HG03565 (cell line): ENCODE measurements around the gene PDK2.

Experiments used
- ATAC-seq: cut with Tn5 transposase; IDR thresholded peaks from one replicate; pipeline ENCODE4 v1.9.1; 2021; ENCODE audit warnings: mild to moderate bottlenecking, moderate library complexity; ENCODE audit not compliant: unreplicated experiment

PDK2 gene

DNA sequence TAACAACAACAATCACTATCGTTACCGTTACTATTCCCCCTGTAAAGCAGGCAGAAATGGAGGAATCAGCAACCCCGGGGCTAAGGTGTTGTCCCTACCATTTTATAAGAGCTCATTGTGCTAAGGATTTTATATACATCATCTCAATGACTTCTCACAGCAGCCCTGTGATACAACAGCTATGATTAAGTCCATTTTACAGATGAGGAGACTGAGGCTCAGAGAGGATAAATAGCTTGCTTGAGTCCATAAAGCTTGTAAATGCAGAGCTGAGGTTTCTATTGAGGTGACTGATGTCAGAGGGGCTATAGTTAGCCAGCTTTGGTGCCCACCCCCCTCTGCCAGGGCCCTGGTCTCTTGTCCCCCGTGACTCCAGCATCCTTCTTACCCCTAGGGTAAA is 16.7 kb upstream of the PDK2 start:
- no peak for ATAC-seq

DNA sequence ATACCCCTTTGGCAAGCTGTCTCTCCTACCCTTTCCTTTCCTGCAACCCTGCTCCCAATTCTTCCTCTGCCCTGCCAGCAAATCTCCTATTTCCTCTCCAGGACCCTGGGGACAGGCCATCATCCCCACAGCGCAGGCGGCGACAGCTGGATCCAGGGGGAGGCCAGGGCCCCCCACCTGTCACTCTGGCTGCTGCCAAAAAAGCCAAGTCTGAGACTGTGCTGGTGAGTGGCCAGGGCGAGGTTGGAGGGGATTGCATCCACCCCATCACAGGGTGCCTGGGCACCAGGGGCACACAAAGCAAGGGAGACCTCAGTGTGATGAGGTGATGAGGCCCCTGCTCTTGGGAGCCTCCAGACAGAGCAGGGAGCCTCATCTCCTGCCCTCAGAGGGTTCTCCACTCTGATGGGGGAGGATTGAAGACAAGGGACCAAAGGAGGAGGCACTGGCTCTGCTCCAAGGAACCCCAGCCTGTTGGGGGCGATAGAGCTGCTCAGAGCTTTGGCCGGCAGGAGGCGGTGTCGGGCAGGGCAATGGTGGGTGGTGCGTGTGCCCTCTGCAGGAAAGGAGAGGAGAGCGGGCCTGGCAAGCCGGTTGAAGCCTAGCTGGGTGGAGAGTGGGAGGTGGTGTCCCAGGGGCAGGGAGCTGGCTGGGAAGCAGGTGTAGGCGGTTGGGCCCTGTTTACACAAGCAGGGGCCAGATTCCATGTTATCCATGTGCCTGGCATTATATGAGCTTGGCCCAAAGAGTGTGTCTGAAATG is 15.6 kb upstream of the PDK2 start:
- ATAC-seq, result no peak

DNA sequence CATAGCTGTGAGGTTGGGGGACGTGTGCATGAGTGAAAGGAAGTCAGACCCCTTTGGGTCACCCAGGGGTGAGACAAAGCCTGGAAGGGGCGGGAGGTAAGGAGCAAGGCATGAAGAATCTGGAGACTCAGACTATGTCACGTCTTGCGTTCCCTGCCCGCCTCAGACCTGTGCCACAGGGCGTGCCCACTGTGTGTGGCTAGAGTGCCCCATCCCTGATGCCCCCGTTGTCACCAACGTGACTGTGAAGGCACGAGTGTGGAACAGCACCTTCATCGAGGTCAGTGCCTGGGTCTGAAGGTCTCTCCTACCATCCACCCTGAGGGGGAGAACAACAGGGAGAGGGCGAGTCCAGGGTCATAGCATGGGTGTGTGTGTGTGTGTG is 15.1 kb upstream of the PDK2 start:
- ATAC-seq, result no peak

DNA sequence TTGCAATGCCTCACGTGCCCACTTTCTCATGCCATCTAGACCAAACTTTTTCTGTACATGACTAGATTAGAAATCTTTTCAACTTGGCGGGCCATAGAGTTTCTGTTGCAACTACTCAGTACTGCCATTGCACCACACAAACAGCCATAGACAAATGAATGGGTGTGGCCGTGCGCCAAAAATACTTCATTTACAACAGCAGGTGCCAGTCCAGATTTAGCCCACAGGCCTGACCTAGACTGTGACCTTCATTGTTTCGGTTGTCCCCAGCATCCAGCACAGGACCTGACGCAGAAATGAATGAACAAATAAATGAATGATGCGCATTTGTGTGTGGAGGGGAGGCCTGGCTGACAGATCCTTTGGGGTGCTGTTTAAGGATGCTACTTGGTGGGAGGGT is 14.3 kb upstream of the PDK2 start:
- ATAC-seq, result no peak

DNA sequence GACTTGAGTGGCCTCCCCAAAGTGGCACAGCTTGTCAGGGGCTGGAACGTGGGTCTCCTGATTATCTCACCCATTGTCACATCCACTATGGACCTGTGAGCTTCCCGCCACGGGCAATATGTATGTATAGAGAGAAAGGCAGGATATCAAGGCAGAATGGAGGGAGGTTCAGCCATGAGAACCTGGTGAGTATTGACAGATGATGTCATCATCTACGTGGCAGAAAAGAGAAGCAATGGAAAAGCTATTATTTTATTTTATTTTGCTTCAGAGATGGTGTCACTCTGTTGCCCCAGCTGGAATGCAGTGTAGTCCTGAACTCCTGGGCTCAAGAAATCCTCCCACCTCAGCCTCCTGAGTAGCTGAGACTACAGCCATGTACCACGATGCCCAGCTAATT is 13.4 kb upstream of the PDK2 start:
- ATAC-seq, result no peak

DNA sequence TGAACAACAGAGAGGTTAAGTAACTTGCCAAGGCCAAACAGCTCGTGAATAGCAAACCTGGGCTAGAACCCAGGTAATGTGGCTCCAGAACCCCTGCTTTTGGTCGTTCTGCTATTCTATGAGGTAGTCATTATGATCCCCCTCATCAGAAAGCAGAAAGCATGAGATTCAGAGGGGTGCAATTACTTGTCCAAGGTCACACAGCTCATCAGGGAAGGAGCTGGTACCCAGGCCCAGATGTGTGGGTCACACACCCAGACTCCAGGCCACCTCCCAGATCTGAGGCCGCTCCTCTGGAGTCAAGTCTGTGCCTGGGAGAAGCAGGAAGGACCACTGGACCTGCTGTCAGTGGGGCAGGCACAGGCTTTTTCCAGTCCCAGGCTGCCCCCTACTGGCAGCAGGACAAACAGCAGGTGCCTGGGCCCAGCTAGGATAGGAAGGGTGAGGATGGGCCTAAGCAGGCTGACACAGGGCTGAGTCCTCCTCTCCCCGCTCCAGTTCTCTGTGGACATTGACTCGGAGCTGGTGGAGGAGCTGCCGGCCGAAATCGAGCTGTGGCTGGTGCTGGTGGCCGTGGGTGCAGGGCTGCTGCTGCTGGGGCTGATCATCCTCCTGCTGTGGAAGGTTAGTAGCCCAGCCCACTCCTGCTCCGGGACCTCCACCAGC is 7.8 kb upstream of the PDK2 start:
- ATAC-seq, result no peak

DNA sequence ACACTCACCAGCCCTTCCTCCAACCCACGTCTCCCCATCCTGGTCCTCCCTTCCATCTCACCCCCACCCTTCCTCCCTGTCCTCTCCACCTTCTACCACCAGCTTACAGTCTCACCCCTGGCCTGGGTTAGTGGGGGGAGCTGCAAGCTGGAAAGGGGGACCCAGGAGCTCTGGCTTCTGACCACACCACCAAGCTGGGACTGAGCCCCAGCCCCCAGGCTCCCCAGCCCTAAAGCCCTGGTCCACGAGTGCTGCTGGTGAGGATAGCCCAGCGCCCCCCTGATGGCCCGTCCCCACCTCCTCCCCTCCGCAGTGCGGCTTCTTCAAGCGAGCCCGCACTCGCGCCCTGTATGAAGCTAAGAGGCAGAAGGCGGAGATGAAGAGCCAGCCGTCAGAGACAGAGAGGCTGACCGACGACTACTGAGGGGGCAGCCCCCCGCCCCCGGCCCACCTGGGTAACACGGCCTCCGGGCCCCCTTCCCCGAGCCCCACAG is 7.2 kb upstream of the PDK2 start:
- ATAC-seq, result no peak

DNA sequence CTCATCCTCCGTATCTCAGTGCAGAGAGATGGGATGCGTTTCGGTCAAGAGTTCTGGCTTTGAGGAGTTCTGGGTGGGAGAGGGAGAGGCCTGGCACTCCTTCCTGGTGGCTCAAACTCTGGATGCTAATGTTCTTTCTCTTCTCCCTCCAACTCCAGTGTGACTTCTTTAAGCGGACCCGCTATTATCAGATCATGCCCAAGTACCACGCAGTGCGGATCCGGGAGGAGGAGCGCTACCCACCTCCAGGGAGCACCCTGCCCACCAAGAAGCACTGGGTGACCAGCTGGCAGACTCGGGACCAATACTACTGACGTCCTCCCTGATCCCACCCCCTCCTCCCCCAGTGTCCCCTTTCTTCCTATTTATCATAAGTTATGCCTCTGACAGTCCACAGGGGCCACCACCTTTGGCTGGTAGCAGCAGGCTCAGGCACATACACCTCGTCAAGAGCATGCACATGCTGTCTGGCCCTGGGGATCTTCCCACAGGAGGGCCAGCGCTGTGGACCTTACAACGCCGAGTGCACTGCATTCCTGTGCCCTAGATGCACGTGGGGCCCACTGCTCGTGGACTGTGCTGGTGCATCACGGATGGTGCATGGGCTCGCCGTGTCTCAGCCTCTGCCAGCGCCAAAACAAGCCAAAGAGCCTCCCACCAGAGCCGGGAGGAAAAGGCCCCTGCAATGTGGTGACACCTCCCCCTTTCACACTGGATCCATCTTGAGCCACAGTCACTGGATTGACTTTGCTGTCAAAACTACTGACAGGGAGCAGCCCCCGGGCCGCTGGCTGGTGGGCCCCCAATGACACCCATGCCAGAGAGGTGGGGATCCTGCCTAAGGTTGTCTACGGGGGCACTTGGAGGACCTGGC is 6.0 kb upstream of the PDK2 start:
- no peak for ATAC-seq

DNA sequence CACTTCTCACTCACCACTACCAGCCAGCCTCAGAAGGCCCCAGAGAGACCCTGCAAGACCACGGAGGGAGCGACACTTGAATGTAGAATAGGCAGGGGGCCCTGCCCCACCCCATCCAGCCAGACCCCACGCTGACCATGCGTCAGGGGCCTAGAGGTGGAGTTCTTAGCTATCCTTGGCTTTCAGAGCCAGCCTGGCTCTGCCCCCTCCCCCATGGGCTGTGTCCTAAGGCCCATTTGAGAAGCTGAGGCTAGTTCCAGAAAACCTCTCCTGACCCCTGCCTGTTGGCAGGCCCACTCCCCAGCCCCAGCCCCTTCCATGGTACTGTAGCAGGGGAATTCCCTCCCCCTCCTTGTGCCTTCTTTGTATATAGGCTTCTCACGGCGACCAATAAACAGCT is 5.1 kb upstream of the PDK2 start:
- ATAC-seq, result no peak

DNA sequence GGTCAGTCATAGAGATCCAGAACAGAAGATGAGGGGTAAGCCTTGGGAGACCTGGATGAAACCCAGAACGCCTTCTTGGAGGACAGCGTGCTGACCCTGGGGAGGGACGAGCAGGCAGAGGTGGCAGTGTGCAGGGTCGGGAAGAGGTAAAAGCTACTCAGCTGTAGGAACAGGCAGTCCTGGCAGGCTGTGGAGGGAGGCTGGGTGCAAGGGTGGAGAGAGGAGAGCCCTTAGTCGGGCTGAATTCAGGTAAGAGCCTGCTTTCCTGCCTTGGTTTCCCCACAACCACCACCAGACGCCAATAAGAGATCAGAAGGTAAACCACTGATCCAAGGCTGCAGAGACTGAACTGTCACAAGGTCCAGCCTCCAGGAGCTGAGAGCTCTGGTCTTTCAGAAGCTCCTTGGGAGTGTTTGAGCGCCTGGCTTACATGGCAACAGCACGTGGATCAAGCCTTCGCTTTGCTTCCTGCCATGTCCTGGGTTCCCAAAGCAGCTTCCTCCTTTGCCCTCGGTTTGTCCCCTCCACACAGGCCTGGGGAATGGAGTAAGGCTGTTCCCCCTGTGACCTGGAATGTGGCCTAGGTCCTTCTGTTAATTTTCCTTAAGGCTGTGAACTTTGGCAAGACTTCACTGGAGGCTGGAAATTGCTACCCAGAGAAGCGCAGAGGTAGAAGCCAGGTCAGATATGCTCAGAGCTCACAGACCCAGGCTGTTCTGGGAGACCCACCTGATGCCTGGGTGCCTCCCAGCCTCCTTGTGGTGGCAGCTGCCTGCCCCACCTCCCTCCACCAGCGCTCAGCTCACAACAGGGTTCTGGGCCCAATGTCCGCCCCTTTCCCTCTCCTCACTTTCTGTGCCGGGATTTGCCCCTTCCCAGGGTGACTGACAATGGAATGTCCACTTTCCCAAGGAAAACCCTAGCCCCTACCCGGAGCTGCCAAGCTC is 3.9 kb upstream of the PDK2 start:
- no peak for ATAC-seq

DNA sequence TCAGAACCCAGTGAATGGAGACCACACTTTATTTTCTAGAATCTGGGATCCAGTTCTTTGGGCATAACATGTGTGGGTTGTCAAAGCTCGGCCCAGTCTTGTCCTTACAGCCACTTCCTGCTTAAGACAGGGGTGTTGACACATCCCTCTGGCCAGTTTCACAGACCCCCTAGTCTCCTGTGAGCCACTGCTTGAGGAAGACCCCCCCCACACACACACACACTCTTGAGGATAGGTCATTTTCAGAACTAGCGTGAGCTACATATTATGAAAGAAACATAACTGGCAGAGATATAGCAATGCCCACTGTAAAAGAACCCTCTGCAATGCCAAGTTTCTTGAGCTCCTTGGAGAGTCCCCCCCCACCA is 3.2 kb upstream of the PDK2 start:
- no peak for ATAC-seq

DNA sequence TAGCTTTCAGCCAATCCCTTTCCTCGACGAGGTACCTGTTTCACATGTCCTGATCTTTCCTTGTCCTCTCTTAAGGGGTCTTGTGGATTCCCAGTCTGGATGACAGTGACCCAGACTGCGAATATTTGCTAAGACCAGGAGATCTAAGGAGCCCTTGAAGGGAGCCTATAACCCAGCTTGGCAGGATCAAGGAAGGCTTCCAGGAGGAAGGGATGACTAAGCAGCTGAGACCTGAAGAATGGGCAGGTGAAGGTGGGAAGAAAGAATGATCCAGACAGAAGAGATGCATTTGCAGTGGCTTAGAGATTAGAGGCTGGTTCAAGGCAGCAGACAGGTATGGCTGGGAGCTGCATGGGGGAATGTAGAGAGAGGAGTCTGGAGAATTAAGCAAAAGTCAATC is 1.9 kb upstream of the PDK2 start:
- no peak for ATAC-seq

DNA sequence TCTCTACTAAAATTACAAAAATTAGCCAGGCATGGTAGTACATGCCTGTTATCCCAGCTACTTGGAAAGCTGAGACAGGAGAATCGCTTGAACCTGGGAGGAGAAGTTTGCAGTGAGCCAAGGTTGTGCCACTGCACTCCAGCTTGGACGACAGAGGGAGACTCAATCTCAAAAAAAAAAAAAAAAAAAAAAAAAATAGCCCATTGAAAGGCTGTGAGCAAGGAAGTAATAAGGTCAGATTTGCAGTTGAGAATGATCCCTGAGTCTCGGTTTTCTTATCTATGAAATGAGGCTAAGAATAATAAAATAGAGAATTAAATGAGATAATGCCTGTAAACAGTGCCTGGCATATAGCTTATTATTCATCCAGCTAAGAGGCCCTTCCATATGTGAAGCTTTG is 1.3 kb upstream of the PDK2 start:
- no peak for ATAC-seq

DNA sequence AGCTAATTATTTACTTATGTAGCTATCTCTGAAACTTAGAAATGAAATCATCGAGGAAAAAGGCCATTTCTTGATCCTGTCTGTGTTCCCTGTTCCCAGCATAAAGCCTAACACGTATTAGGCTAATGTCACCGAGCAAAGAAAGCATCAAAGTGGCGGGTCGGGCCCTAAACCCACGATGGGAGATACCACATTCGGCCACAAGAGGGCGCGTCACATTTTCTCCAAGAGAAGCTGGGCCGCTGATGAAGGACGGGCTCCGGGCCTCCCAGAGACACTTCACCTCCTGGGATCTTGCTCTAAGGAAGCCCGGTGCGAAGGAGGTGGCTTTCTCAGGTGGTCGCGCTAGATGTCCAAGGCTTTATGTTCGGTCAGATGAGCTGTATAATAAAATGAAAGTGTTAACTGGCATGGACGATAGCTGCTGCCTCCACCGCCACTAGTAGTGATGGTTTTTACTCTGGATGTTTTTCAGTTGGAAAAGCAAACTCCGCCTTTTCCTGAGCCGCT is 853 bp upstream of the PDK2 start:
- no peak for ATAC-seq

DNA sequence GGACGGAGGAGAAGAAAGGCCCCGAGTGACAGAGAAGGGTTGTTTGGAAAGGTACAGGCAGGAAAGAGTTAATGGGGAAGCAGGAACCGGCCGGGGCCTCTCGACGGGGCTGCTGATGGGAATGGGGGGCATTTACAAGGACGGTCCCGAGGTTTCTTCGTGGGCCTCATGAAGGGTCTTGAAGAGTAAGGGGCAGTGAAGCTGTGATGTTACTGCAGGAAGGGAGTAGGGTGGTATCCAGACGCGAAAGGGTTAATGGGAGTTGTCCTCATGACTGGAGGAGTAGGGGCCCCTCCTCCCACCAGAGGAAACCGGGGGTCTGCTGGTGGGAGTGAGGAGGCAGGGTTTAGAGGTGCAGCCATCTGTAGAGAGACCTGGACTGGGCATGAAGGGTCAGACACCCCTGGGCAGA is 481 bp downstream of the PDK2 start:
- no peak for ATAC-seq

DNA sequence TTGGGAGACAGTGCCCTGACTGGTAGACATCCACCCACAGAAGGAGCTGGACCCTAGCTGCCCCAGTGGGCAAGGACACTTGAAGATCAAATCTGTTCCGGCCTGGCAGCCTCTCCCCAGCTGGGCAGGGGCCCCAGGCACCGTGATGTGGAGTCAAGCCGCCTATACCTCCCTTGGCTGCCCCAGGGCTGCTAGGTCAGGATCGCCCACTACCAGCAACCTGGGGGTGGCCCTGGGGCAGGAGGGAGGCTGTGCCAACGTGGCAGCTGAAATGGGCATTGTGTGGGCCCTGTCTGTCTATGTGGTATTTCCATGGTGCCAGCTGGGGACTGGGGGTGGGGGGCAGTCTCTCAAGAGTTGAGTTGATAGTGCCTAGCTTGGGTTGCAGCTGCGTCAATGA is 941 bp downstream of the PDK2 start:
- no peak for ATAC-seq

DNA sequence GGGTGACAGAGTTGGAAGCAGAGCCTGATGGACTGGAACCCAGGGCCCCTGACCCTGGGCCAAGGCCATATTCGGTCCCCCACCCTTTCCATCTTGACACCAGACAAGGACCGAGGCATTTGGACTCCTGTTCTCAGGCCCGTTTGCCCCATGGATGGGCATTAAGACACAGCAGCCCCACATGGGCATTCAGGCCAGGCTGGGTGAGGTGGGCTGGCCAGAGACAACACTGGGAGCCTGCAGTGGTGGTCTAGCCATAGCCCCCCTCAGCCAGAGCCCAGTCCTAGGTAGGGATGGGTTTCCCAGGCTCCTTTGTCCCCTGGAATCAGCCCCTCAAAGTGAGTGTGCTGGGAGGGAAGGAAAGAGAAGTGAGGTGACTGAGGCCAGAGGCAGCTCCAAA is 1.6 kb downstream of the PDK2 start:
- no peak for ATAC-seq

DNA sequence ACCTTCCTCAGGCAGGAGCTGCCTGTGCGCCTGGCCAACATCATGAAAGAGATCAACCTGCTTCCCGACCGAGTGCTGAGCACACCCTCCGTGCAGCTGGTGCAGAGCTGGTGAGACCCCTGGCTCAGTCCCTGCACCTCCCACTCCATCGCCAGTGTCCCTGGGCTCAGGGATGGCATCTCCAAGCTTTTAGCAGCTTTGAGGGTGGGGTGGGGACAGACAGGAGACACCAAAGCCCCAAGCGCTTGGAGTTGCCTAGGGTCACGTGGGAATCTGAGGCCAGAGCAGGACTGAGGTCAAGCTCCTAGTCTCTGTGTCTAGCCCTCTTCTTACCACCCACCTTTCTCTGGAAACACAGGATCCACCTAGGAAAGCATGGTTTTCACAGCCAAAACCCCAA is 2.3 kb downstream of the PDK2 start:
- ATAC-seq, result no peak

DNA sequence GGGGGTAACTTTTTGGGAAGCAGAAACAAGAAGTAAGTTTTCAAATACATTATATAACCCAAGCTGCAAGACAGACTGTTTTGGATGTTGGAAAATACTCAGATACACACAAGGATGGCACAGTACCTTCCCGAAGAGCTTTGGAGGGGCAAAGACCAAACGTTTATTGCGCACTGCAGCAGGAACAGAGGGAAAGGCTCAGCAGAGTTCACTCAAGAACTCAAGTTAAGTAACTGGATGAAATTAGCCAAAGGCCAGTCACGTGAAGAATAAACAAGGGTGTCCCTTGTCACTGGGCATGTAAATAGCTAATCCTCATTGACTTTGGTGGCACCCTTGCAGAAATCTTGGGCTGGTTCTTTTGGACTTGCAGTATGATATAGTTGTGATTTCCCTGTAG is 2.8 kb downstream of the PDK2 start:
- no peak for ATAC-seq

DNA sequence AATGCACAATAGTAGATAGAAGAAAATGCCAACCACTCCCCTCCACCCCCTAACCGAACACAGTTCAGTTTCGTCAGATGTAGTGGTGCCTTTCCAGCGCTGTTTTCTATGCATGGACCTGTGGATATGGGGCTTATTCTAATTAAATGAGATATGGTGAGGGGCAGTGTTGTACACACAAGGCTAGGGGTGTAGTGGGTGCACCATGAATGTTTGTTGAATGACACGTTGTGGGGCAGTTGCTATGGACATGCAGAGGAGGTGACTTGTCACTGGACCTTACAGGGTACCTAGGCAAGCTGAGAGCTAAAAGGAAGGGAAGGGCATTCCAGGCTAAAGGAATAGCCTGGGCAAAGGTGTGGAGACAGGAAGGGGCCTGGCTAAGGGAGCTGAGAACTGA is 3.4 kb downstream of the PDK2 start:
- ATAC-seq, result no peak

DNA sequence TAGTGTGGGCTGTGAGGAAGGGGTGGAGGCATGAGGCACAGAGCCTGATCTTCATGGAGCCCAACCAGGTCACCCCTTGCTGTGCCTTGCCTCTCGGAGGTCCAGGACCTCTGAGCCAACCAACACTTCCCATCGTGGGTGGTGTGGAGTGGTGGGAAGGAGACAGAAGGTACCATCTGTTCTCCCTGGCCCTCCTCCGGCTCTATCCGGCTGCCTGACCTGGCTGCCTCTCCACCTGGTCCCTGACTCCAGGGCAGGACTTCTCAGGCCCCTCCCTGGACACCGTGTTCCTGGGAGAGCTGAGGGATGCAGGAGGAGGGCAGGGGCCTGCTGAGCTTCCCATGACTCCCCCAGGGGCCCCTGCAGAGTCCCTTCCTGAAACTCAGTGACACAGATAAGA is 3.9 kb downstream of the PDK2 start:
- no peak for ATAC-seq
